Neuron (in vitro differentiated cells): ENCODE measurements around the gene PTPRN2.

Source experiments
- H2AFZ ChIP-seq: one replicate; pipeline ENCODE4 v1.6.1; 2013; ENCODE audit warnings: low read depth, mild to moderate bottlenecking, inconsistent platforms, low read length, moderate library complexity
- H3K27me3 ChIP-seq: one replicate; pipeline ENCODE4 v1.6.1; 2013; ENCODE audit warnings: low read length; ENCODE audit not compliant: insufficient read depth
- H3K36me3 ChIP-seq: one replicate; pipeline ENCODE4 v1.6.1; 2013; ENCODE audit warnings: low read length; ENCODE audit not compliant: insufficient read depth
- H3K4me1 ChIP-seq: one replicate; pipeline ENCODE4 v1.6.1; 2013; ENCODE audit warnings: low read length; ENCODE audit not compliant: insufficient read depth
- H3K4me3 ChIP-seq: 2 replicates; pipeline ENCODE4 v1.5.1; 2013; ENCODE audit warnings: mild to moderate bottlenecking, low read length, moderate library complexity
- H3K9me3 ChIP-seq: one replicate; pipeline ENCODE4 v1.6.1; 2013; ENCODE audit warnings: low read length

The PTPRN2 gene

GRCh38 chr7:158251061-158251965 lies 336.3 kb downstream of the PTPRN2 start:
- peaks cover 4% of the 10 kb centered on the region for H3K27me3 ChIP-seq
- no peaks in the 10 kb centered on the region for H3K36me3 ChIP-seq
- no peaks in the 10 kb centered on the region for H3K4me1 ChIP-seq
- H2AFZ ChIP-seq: no peak overlapping the region
- no peaks in the 10 kb centered on the region for H3K9me3 ChIP-seq
- H3K4me3 ChIP-seq: no peak overlapping the region

GRCh38 chr7:158249692-158250091 lies 337.9 kb downstream of the PTPRN2 start:
- Histone ChIP-seq H3K4me3 (no peak overlapping the region), H3K4me1 (no peaks in the 10 kb centered on the region), H2AFZ (no peak overlapping the region), H3K9me3 (no peaks in the 10 kb centered on the region), H3K36me3 (no peaks in the 10 kb centered on the region), H3K27me3 (no peaks in the 10 kb centered on the region)

GRCh38 chr7:158248816-158249215 lies 338.8 kb downstream of the PTPRN2 start:
- no peaks in the 10 kb centered on the region for H3K27me3 ChIP-seq
- H2AFZ ChIP-seq: no peak overlapping the region
- H3K4me3 ChIP-seq: no peak overlapping the region
- no peaks in the 10 kb centered on the region for H3K36me3 ChIP-seq
- no peaks in the 10 kb centered on the region for H3K9me3 ChIP-seq
- H3K4me1 ChIP-seq: no peaks in the 10 kb centered on the region

- H3K9me3 ChIP-seq: no peaks in the 10 kb centered on the region
These were observed 339.7 kb downstream of the PTPRN2 start for GRCh38 chr7:158247758-158248487.

GRCh38 chr7:158246960-158247673 lies 340.5 kb downstream of the PTPRN2 start:
- H3K9me3 ChIP-seq: no peaks in the 10 kb centered on the region
- H3K4me1 ChIP-seq: no peaks in the 10 kb centered on the region
- no peak overlapping the region for H2AFZ ChIP-seq
- no peak overlapping the region for H3K4me3 ChIP-seq
- no peaks in the 10 kb centered on the region for H3K36me3 ChIP-seq
- no peaks in the 10 kb centered on the region for H3K27me3 ChIP-seq

More at GRCh38 chr7:158247758-158248487, 339.7 kb downstream of the PTPRN2 start:
- Histone ChIP-seq H3K4me1 (no peaks in the 10 kb centered on the region), H2AFZ (no peak overlapping the region), H3K36me3 (no peaks in the 10 kb centered on the region), H3K4me3 (no peak overlapping the region), H3K27me3 (no peaks in the 10 kb centered on the region)

- Histone ChIP-seq H3K36me3 (no peaks in the 10 kb centered on the region), H3K27me3 (no peaks in the 10 kb centered on the region), H2AFZ (no peak overlapping the region), H3K4me1 (no peaks in the 10 kb centered on the region), H3K9me3 (no peaks in the 10 kb centered on the region), H3K4me3 (no peak overlapping the region)
These were observed 341.2 kb downstream of the PTPRN2 start for GRCh38 chr7:158246272-158246959.

GRCh38 chr7:158245724-158246041 lies 341.9 kb downstream of the PTPRN2 start:
- Histone ChIP-seq H3K4me1 (no peaks in the 10 kb centered on the region), H3K36me3 (no peaks in the 10 kb centered on the region), H3K27me3 (no peaks in the 10 kb centered on the region), H3K9me3 (no peaks in the 10 kb centered on the region), H3K4me3 (no peak overlapping the region), H2AFZ (no peak overlapping the region)

- Histone ChIP-seq H3K36me3 (no peaks in the 10 kb centered on the region), H2AFZ (no peak overlapping the region), H3K4me3 (no peak overlapping the region), H3K4me1 (no peaks in the 10 kb centered on the region), H3K9me3 (no peaks in the 10 kb centered on the region), H3K27me3 (no peaks in the 10 kb centered on the region)
These were observed 342.5 kb downstream of the PTPRN2 start for GRCh38 chr7:158244873-158245723.

GRCh38 chr7:158244430-158244829 lies 343.2 kb downstream of the PTPRN2 start:
- H2AFZ ChIP-seq: no peak overlapping the region
- peaks cover 2% of the 10 kb centered on the region for H3K27me3 ChIP-seq
- H3K36me3 ChIP-seq: no peaks in the 10 kb centered on the region
- H3K9me3 ChIP-seq: no peaks in the 10 kb centered on the region
- H3K4me3 ChIP-seq: no peak overlapping the region
- H3K4me1 ChIP-seq: no peaks in the 10 kb centered on the region

- Histone ChIP-seq H3K4me3 (no peak overlapping the region), H3K4me1 (no peaks in the 10 kb centered on the region), H3K27me3 (peaks cover 4% of the 10 kb centered on the region), H3K9me3 (no peaks in the 10 kb centered on the region), H2AFZ (no peak overlapping the region), H3K36me3 (no peaks in the 10 kb centered on the region)
These were observed 345.7 kb downstream of the PTPRN2 start for GRCh38 chr7:158241919-158242318.

- Histone ChIP-seq H2AFZ (no peak overlapping the region), H3K4me1 (no peaks in the 10 kb centered on the region), H3K9me3 (no peaks in the 10 kb centered on the region), H3K27me3 (peaks cover 4% of the 10 kb centered on the region), H3K36me3 (no peaks in the 10 kb centered on the region), H3K4me3 (no peak overlapping the region)
These were observed 346.8 kb downstream of the PTPRN2 start for GRCh38 chr7:158240801-158241200.
